ENCODE measurements around the gene SYT8.

SYT8 gene

GRCh38 chr11:1838077-1838425 lies 3.3 kb downstream of the SYT8 start:
- no peak for TF ChIP-seq CTCF (IDR thresholded peaks at IDR 0.05; ENCODE audit: low read depth, low read length)
- H3K36me3 ChIP-seq, result no peaks in the 10 kb centered on the region
- no peaks in the 10 kb centered on the region; the same call in 1 of the 2 replicates for H3K4me1 ChIP-seq
- no peaks in the 10 kb centered on the region for H3K27me3 ChIP-seq
- no peaks in the 10 kb centered on the region for H3K9me3 ChIP-seq
- DNase-seq, result no peak
- no peak overlapping the region for H3K4me3 ChIP-seq (ENCODE audit: low read depth, low read length)

GRCh38 chr11:1838426-1839144 lies 3.8 kb downstream of the SYT8 start, which contains the start of gene TNNI2:
Gene TNNI2, plus strand, starts transcription at chr11:1838981. Its CDS starts 716 bp downstream, at chr11:1839697.
- DNase-seq, result no peak
- Histone ChIP-seq H3K27me3 (no peaks in the 10 kb centered on the region), H3K9me3 (no peaks in the 10 kb centered on the region), H3K36me3 (no peaks in the 10 kb centered on the region), H3K4me1 (no peaks in the 10 kb centered on the region; the same call in 1 of the 2 replicates), H3K4me3 (ENCODE audit: low read depth, low read length) (no peak within 1 kb of the TSS)
- no peak for TF ChIP-seq CTCF (IDR thresholded peaks at IDR 0.05; ENCODE audit: low read depth, low read length)

GRCh38 chr11:1839204-1839923 lies 4.6 kb downstream of the SYT8 start:
- no peak for DNase-seq
- Histone ChIP-seq H3K9me3 (no peaks in the 10 kb centered on the region), H3K36me3 (no peaks in the 10 kb centered on the region), H3K27me3 (no peaks in the 10 kb centered on the region), H3K4me3 (ENCODE audit: low read depth, low read length) (no peak overlapping the region), H3K4me1 (no peaks in the 10 kb centered on the region; the same call in 1 of the 2 replicates)
- no peak for TF ChIP-seq CTCF (IDR thresholded peaks at IDR 0.05; ENCODE audit: low read depth, low read length)

- DNase-seq, result no peak
- TF ChIP-seq CTCF (IDR thresholded peaks at IDR 0.05; ENCODE audit: low read depth, low read length), result no peak
- Histone ChIP-seq H3K4me1 (no peaks in the 10 kb centered on the region; the same call in 1 of the 2 replicates), H3K27me3 (no peaks in the 10 kb centered on the region), H3K9me3 (no peaks in the 10 kb centered on the region), H3K4me3 (ENCODE audit: low read depth, low read length) (no peak overlapping the region), H3K36me3 (no peaks in the 10 kb centered on the region)
These were observed 5.4 kb downstream of the SYT8 start for GRCh38 chr11:1839924-1840779.

- H3K9me3 ChIP-seq, result no peaks in the 10 kb centered on the region
- H3K27me3 ChIP-seq, result no peaks in the 10 kb centered on the region
- H3K36me3 ChIP-seq, result no peaks in the 10 kb centered on the region
- no peak for DNase-seq
- H3K4me1 ChIP-seq, result no peaks in the 10 kb centered on the region; the same call in 1 of the 2 replicates
- TF ChIP-seq CTCF (IDR thresholded peaks at IDR 0.05; ENCODE audit: low read depth, low read length), result no peak
- H3K4me3 ChIP-seq (ENCODE audit: low read depth, low read length), result no peak overlapping the region
These were observed 6.1 kb downstream of the SYT8 start for GRCh38 chr11:1840780-1841480.

All from BE2C (cell line).